GM08714 (cell line): ENCODE data around the gene PIGR.

ENCODE experiments used
- H3K4me3 ChIP-seq: fragments of 200-500 bp; sonication (Bioruptor generic); 2 replicates; pipeline ENCODE4 v1.5.1; 2014; ENCODE audit warnings: mild to moderate bottlenecking, low read length, inconsistent platforms
- ZNF274 ChIP-seq: IDR thresholded peaks from 2 replicates; pipeline ENCODE4 v1.6.1; 2012; ENCODE audit warnings: mild to moderate bottlenecking, low read depth, low read length

PIGR gene

GRCh38 chr1:206887701-206888100, 58.6 kb downstream of the PIGR start:
- no peak for TF ChIP-seq ZNF274
- no peak overlapping the region for H3K4me3 ChIP-seq

GRCh38 chr1:206886831-206887230, 59.4 kb downstream of the PIGR start:
- no peak for TF ChIP-seq ZNF274
- H3K4me3 ChIP-seq, result no peak overlapping the region

- no peak for TF ChIP-seq ZNF274
- H3K4me3 ChIP-seq, result no peak overlapping the region
These were observed 60.8 kb downstream of the PIGR start for GRCh38 chr1:206885341-206886060.

GRCh38 chr1:206883876-206884275, 62.4 kb downstream of the PIGR start:
- no peak for TF ChIP-seq ZNF274

GRCh38 chr1:206883160-206883559, 63.1 kb downstream of the PIGR start:
- no peak overlapping the region for H3K4me3 ChIP-seq
- no peak for TF ChIP-seq ZNF274

More at GRCh38 chr1:206883876-206884275, 62.4 kb downstream of the PIGR start:
- H3K4me3 ChIP-seq, result no peak overlapping the region

- no peak for TF ChIP-seq ZNF274
- no peak overlapping the region for H3K4me3 ChIP-seq
These were observed 63.7 kb downstream of the PIGR start for GRCh38 chr1:206882555-206882954.

- no peak overlapping the region for H3K4me3 ChIP-seq
- no peak for TF ChIP-seq ZNF274
These were observed 66.0 kb downstream of the PIGR start for GRCh38 chr1:206880314-206880713.
